TTC549 (cell line): Measurements from ENCODE around the gene MSX2.
"Not testable (repeated sequence)": the region's sequence is repeated elsewhere in the genome, so short reads cannot be mapped to it uniquely, and the experiment has no call there.

Experiments
- FAIRE-seq: peaks from 2 replicates; lab custom pipeline; 2012; peaks lifted over from hg19 to GRCh38; lab: Jason Lieb, UNC

The MSX2 gene

DNA sequence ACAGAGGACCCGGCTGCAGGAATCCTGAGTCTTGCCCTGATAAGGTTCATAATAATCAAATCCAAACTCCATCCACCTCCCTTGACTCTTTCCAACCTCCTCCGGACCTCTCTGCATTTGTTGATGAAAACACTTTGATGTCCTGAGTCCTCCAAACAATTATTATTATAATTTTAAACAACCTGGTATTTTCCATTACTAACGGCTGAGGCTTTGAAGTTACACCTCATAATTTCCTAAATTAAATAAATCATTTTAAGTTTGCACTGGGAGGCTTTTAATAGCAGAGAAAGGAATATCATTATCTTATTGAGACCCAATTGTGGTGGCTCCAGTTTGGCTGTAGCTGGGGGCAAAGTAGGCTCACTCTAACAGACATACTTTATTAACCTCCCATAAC lies 9.5 kb downstream of the MSX2 start:
- FAIRE-seq: no peak

GRCh38 chr5:174734571-174735497 lies 10.5 kb downstream of the MSX2 start:
- FAIRE-seq: no peak

DNA sequence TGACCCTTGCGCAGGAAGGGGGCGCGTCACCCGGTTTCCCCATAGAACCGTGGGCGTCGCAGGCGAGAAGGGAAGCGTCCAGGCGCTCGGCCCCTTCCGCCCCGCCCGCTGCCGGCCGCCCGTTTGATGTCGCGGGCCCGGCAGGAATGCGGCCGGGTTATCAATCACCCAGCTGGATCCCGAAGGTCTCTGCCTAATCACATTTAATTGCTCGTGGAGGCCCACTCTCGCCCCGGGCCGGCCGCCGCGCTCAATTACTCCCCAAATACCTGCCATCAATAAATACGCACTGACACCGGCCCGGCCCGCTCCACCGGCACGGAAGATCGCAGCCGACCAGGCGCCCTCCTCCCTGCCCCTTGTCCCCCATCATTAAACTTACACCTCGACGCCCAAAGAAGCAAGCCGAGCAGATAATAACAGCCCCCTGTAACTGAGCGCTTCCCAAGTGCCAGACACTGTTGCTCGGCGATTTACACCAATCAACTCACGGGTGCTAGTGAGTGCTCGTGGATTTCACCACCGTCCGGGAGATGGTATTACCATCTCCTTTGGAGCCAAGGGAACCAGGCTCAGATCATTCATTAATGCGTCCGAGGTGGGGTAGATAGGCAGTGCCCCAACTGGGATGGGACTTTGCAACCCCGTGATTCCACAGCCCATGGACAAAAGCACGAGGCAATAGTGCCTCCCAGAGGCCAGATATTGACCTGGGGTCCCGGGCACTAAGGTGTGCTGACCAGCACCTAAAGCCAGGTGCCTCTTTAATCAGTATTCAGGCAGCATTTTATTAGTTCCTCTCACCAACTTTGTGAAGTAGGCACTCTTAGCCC lies 11.3 kb downstream of the MSX2 start:
- FAIRE-seq: no peak

- FAIRE-seq: no peak
Measured at GRCh38 chr5:174736331-174736721, 11.9 kb downstream of the MSX2 start.

GRCh38 chr5:174736777-174737176 lies 12.4 kb downstream of the MSX2 start:
- no peak for FAIRE-seq

- no peak for FAIRE-seq
Measured at GRCh38 chr5:174737330-174737729, 12.9 kb downstream of the MSX2 start.

GRCh38 chr5:174741352-174741751 lies 17.0 kb downstream of the MSX2 start:
- no peak for FAIRE-seq

GRCh38 chr5:174744896-174745295 lies 20.5 kb downstream of the MSX2 start:
- FAIRE-seq: no peak

DNA sequence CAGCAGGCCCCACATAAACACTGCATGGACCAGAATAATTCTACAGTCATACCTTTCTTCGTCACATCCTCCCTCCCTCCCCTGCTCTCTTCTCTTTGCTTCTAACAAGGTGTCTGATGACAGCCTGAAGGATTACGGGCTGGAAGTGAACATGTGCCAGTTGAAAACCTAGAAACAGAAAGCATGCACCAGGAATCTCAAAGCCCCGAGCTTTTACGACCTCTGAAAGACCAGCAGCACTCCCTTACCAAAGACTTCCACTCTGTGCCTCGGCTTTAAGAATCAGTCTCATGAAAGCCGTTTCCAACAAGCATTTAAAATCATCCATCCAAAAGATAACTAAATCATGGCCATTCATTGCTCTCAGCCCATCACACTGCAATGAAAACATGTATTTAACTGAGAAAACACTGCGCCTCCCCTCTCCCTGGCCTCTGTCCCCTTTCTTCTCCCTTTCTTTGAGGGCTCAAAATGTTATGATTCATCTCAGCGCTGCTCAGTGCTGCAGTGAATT lies 21.3 kb downstream of the MSX2 start:
- no peak for FAIRE-seq

DNA sequence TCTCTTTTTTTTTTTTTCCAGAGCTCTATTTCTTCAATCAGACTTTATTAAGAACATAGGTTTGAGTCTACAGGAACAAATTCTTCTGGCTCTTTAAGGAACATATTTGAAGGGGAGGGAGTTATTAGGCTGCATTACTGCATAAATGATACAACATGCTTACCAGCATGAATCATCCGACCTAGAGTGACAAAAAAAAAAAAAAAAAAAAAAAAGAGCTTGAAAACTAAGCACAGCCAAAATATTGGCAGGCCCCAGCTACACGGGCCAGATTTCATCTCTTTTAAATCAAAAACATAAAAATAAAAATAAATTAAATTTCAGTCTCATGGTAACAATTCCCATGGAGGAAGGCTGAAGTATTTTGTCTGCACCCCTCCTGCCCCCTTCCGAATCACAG lies 26.3 kb downstream of the MSX2 start:
- no peak for FAIRE-seq

DNA sequence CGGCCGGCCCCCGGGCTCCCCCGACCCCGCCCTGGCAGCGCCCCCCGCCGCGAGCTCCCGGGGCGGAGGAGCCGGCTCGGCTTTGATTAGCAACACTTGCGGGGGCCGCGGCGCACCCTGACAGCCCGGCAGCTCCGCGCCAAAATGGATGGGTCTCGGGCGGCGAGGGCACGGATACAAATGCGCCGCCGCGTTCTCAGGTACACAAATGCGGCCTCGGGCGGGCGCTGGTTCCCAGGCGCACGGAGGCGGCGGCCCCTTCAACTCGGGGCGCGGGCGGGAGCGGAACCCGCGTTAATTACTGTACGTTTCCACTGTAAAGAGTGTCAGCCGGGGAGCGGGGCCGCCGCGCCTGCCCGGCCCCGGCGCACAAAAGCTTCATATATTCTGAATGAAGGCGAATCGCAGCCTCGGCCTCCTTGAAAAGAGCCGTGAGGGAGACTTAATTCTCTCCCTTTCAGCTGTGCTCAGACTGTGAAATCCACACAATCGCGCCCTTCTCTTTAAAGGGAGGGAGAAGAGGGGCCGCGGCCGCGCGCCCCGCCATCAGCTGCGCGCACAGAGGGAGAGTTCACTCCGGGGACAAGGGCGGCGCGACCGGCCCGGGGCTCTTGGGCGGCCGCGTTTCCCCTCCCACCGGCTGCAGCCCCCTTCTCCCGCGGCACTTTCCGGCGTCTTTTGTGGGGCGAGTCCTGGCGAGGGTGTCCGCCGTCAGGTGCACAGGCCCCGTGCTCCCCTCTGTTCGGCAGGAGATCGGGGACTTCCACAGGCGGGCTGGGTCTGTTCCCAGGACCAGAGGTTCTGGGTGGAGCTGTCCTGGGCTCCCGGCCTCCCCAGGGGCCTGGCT lies 27.0 kb downstream of the MSX2 start:
- no peak for FAIRE-seq

DNA sequence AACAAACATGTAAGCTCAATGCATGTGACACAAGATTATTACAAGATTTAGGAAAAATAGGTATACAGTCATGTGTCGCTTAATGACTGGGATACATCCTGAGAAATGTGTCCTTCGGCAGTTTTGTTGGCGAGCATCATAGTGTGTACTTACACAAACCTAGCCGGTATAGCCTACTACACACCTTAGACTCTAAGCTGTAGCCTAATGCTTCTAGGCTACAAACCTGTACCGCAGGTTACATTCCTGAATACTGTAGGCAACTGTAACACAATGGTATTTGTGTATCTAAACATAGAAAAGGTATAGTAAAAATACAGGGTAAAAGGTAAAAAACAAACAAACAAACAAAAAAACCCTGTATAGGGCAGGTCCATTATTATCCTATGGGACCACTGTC lies 27.7 kb downstream of the MSX2 start:
- no peak for FAIRE-seq

DNA sequence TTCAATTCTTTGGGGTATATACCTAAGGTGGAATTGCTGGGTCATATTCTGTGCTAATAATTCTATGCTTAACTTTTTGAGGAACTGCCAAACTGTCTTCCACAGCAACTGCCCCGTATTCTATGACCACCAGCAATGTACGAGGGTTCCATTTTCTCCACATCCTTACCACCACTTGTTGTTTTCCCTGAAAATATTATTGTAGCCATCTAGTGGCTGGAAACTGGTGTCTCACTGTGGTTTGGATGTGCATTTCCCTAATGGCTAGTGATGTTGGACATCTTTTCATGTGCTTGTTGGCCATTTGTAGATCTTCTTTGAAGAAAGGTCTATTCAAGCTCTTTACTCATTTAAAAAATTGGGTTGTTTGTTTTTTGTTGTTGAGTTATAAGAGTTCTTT lies 30.7 kb downstream of the MSX2 start:
- FAIRE-seq: no peak

DNA sequence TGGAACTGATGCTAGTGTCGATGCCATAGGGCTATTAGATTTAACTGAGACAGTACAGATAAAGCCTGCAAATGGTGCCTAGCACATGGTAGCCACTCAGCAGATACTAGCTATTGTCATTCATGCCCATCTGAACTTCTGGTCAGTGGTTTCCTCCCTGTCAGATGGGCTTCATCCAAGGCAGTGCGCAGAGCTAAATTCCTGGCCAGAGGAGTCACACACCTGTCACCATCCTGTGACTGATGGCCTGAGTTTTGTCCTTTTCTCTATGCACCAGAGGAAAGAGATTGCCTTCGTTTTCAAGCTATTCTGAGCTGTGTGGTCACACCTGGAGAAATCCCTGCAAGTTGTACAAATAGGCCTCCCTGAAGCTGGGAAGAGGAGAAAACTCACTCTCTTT lies 34.7 kb downstream of the MSX2 start:
- no peak for FAIRE-seq

DNA sequence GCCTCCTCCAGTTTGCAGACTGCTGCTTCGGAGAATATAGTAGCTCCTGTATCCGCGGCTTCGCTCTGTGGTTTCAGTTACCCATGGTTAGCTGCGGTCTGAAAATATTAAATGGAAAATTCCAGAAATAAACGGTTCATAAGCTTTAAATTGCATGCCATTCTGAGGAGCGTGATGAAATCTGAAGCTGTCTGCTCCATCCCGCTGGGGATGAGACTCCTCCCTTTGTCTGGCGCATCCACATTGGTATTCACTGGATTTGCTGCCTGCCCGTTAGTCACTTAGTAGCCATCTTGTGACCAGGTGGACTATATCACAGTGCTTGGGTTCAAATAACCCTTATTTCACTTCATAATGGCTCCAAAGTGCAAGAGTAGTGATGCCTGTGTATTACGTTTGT lies 36.3 kb downstream of the MSX2 start:
- FAIRE-seq: no peak

- not testable (repeated sequence) for FAIRE-seq
Measured at GRCh38 chr5:174761341-174761740, 37.0 kb downstream of the MSX2 start.

- FAIRE-seq: no peak
Measured at GRCh38 chr5:174764309-174764708, 39.9 kb downstream of the MSX2 start.

GRCh38 chr5:174765540-174765939 lies 41.2 kb downstream of the MSX2 start:
- no peak for FAIRE-seq

GRCh38 chr5:174767670-174768069 lies 43.3 kb downstream of the MSX2 start:
- no peak for FAIRE-seq

- FAIRE-seq: no peak
Measured at GRCh38 chr5:174769005-174769404, 44.6 kb downstream of the MSX2 start.

DNA sequence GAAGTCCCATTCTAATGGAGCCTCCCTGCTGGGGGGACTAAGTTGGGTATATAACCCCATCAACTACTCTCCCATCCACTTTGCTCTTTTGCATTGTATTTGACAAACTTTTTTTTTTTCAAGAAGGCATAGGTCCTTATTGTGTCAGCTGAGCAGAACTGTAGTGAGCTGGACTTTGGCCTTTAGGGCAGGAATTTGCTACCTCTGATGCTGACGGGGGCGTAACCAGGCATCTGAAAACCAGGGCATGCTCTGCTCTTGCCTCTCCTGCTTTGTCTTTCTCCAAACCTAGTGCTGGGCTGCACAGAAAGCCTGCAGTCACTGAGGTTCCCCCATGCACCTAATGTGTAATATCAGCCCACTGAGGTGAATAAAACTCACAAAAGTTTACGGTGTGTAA lies 49.0 kb downstream of the MSX2 start:
- no peak for FAIRE-seq

DNA sequence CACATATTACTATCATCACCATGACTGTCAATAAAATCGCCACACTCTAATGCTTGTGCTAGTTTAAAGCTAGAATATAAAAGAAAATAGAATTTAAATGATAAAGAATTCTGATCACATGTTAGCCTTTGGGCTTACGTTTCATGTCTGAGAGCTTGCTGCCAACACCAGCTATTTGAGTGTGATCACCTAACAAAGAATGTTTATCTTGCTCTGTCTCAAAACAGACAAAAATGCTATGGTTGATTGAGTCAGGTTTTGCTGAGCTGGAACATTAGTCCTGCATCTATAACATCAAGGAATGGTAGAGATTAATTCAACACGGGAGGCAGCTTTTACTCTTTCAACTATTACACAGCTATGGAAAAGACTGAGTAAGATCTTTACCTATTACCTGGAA lies 50.7 kb downstream of the MSX2 start:
- FAIRE-seq: no peak
